ENCODE results near the gene OR2F1.
"Not testable (repeated sequence)": the region's sequence is repeated elsewhere in the genome, so short reads cannot be mapped to it uniquely, and the experiment has no call there.

Gene OR2F1

DNA sequence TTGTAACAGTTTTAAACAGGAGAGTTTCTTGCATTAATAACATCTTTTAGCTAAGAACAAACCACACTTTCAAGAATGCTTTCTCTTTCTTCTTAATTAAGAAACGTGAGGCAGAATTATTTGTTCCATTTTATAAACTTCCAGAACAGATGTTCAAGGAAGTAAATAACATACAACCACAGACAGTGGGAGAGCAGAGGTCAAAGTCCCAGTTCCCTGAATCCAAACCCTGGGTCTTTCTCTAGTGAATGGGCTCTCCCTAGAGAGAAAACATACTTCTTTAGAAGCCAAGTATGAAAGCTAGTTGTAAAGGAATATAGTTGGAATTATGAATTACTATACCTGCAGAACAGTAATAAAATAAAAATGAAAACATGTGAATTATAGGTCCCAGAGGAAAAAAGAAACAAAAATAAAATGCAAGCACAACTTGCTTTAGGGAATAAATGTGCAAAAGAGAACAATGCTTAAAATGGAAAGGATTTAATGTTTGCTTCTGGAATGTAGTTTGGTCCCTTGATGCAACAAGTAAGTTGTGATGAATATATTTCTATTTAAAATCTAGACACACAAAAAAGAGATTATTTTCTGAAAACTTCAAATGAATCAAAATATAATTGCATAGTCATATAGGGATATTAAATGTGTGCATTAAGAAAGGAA, 51.5 kb downstream of the OR2F1 start:
- no peak for TF ChIP-seq CTCF (IDR thresholded peaks at IDR 0.05; ENCODE audit: borderline replicate concordance, insufficient read depth, low read depth, low read length)
- H3K4me3 ChIP-seq (ENCODE audit: low read depth, low read length), result no peak overlapping the region

DNA sequence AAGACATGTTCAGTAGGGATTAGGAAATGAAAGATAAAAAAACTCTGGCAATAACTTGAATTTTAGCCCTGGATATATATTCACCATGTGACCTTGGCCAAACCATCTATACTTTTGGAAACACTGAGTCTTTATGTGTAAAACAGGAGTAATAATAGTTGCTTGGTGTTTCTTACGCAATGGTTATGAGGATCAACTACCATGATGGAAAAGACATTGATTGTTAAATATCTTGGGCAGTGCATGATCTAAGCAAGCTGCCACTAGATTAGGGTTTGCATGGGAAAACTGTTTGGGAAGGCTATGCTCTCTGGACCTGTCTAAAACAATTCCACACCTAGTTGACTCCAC, 52.0 kb downstream of the OR2F1 start:
- no peak for TF ChIP-seq CTCF (IDR thresholded peaks at IDR 0.05; ENCODE audit: borderline replicate concordance, insufficient read depth, low read depth, low read length)
- no peak overlapping the region for H3K4me3 ChIP-seq (ENCODE audit: low read depth, low read length)

DNA sequence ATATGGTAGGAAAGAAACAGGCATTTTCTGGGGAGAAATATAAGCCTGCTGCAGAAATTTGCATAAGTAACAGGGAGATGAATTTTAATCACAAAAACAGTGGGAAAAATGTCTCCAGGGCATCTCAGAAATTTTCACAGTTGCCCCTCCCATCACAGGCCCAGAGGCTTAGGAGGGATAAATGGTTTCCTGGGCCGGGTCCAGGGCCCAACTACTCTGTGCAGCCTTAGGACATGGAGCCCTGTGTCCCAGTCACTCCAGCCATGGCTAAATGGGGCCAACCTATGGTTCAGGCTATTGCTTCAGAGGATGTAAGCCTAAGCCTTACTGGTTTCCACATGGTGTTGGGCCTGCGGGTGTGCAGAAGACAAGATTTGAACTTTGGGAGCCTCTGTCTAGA, 54.7 kb downstream of the OR2F1 start:
- no peak overlapping the region for H3K4me3 ChIP-seq (ENCODE audit: low read depth, low read length)
- TF ChIP-seq CTCF (IDR thresholded peaks at IDR 0.05; ENCODE audit: borderline replicate concordance, insufficient read depth, low read depth, low read length), result no peak

- H3K4me3 ChIP-seq (ENCODE audit: low read depth, low read length), result not testable (repeated sequence)
Observed at GRCh38 chr7:144010061-144010460, 55.4 kb downstream of the OR2F1 start.

GRCh38 chr7:144010821-144011220, 56.2 kb downstream of the OR2F1 start:
- H3K4me3 ChIP-seq (ENCODE audit: low read depth, low read length), result not testable (repeated sequence)

GRCh38 chr7:144011458-144012230, 57.0 kb downstream of the OR2F1 start:
- no peak for TF ChIP-seq CTCF (IDR thresholded peaks at IDR 0.05; ENCODE audit: borderline replicate concordance, insufficient read depth, low read depth, low read length)
- no peak overlapping the region for H3K4me3 ChIP-seq (ENCODE audit: low read depth, low read length)

Data from GM12875 (cell line).